ENCODE measurements around the gene ITGB2.

The ITGB2 gene

GRCh38 chr21:44910229-44911067, 10.3 kb downstream of the ITGB2 start:
- no peaks in the 10 kb centered on the region for H4K20me1 ChIP-seq (ENCODE audit: insufficient read depth, low read length)
- H3K4me1 ChIP-seq (ENCODE audit: insufficient read depth, low read length, severe bottlenecking) = peaks cover 22% of the 10 kb centered on the region
- H3F3A ChIP-seq (ENCODE audit: insufficient read depth, low read length) = no peaks in the 10 kb centered on the region
- H3K36me3 ChIP-seq (ENCODE audit: insufficient read depth, low read length) = no peaks in the 10 kb centered on the region
- no peaks in the 10 kb centered on the region for H3K79me2 ChIP-seq (ENCODE audit: insufficient read depth, low read length)
- H3K4me2 ChIP-seq (ENCODE audit: low read length) = no peak overlapping the region
- no peak overlapping the region for H3K4me3 ChIP-seq (ENCODE audit: low read depth, low read length, poor library complexity, severe bottlenecking)
- H3K9me2 ChIP-seq (ENCODE audit: low read depth, low read length) = no peaks in the 10 kb centered on the region
- no peak overlapping the region for H3K27ac ChIP-seq (ENCODE audit: low read depth, low read length, poor library complexity, severe bottlenecking)
- no peak for TF ChIP-seq CTCF (IDR thresholded peaks at IDR 0.05; ENCODE audit: low read length)
- no peak for TF ChIP-seq EZH2 (IDR thresholded peaks at IDR 0.05; ENCODE audit: borderline replicate concordance, low read length)
- no peak overlapping the region for H3K9ac ChIP-seq (ENCODE audit: low read length)
- no peaks in the 10 kb centered on the region for H3K9me3 ChIP-seq (ENCODE audit: low read length)
- H3K27me3 ChIP-seq (ENCODE audit: insufficient read depth, low read length) = 0 out of 2 replicates have a peak, but pooled peaks cover 4% of the 10 kb centered on the region
- no peak overlapping the region for H2AFZ ChIP-seq (ENCODE audit: low read length)

- Histone ChIP-seq H3K4me1 (ENCODE audit: insufficient read depth, low read length, severe bottlenecking) (peaks cover 20% of the 10 kb centered on the region), H3F3A (ENCODE audit: insufficient read depth, low read length) (no peaks in the 10 kb centered on the region), H3K4me2 (ENCODE audit: low read length) (no peak overlapping the region), H3K79me2 (ENCODE audit: insufficient read depth, low read length) (no peaks in the 10 kb centered on the region), H3K9ac (ENCODE audit: low read length) (no peak overlapping the region), H4K20me1 (ENCODE audit: insufficient read depth, low read length) (no peaks in the 10 kb centered on the region), H2AFZ (ENCODE audit: low read length) (no peak overlapping the region), H3K27ac (ENCODE audit: low read depth, low read length, poor library complexity, severe bottlenecking) (no peak overlapping the region), H3K27me3 (ENCODE audit: insufficient read depth, low read length) (0 out of 2 replicates have a peak, but pooled peaks cover 4% of the 10 kb centered on the region), H3K4me3 (ENCODE audit: low read depth, low read length, poor library complexity, severe bottlenecking) (no peak overlapping the region), H3K9me3 (ENCODE audit: low read length) (no peaks in the 10 kb centered on the region), H3K9me2 (ENCODE audit: low read depth, low read length) (no peaks in the 10 kb centered on the region), H3K36me3 (ENCODE audit: insufficient read depth, low read length) (no peaks in the 10 kb centered on the region)
- no peak for TF ChIP-seq EZH2 (IDR thresholded peaks at IDR 0.05; ENCODE audit: borderline replicate concordance, low read length)
- no peak for TF ChIP-seq CTCF (IDR thresholded peaks at IDR 0.05; ENCODE audit: low read length)
These were observed 11.0 kb downstream of the ITGB2 start for GRCh38 chr21:44909719-44910118.

GRCh38 chr21:44908908-44909307, 11.8 kb downstream of the ITGB2 start:
- Histone ChIP-seq H3K36me3 (ENCODE audit: insufficient read depth, low read length) (no peaks in the 10 kb centered on the region), H3K9ac (ENCODE audit: low read length) (no peak overlapping the region), H3K4me1 (ENCODE audit: insufficient read depth, low read length, severe bottlenecking) (peaks cover 12% of the 10 kb centered on the region), H4K20me1 (ENCODE audit: insufficient read depth, low read length) (no peaks in the 10 kb centered on the region), H3K9me3 (ENCODE audit: low read length) (no peaks in the 10 kb centered on the region), H3K9me2 (ENCODE audit: low read depth, low read length) (no peaks in the 10 kb centered on the region), H3K27ac (ENCODE audit: low read depth, low read length, poor library complexity, severe bottlenecking) (no peak overlapping the region), H3K4me2 (ENCODE audit: low read length) (no peak overlapping the region), H3F3A (ENCODE audit: insufficient read depth, low read length) (no peaks in the 10 kb centered on the region), H3K27me3 (ENCODE audit: insufficient read depth, low read length) (peaks cover 4% of the 10 kb centered on the region; the same call in 1 of the 2 replicates), H2AFZ (ENCODE audit: low read length) (no peak overlapping the region), H3K79me2 (ENCODE audit: insufficient read depth, low read length) (no peaks in the 10 kb centered on the region), H3K4me3 (ENCODE audit: low read depth, low read length, poor library complexity, severe bottlenecking) (no peak overlapping the region)
- no peak for TF ChIP-seq EZH2 (IDR thresholded peaks at IDR 0.05; ENCODE audit: borderline replicate concordance, low read length)
- no peak for TF ChIP-seq CTCF (IDR thresholded peaks at IDR 0.05; ENCODE audit: low read length)

Measured in OCI-LY1 (cell line).